NCI-H2029 (cell line): ENCODE data around the gene PNMA1.

Experiments
- DNase-seq: peaks from one replicate; lab custom pipeline; 2025; lab: John Stamatoyannopoulos, UW

PNMA1 gene

GRCh38 chr14:73663548-73664212 lies 50.5 kb downstream of the PNMA1 start:
- DNase-seq, result no peak

GRCh38 chr14:73662487-73662943 lies 51.7 kb downstream of the PNMA1 start:
- DNase-seq, result no peak

GRCh38 chr14:73661872-73662271 lies 52.3 kb downstream of the PNMA1 start:
- DNase-seq, result no peak
